Natural killer cell (primary cell): Measurements from ENCODE around the gene SLC5A12. TPM values are rescaled to one million over a fixed set of nuclear protein-coding genes. Genes with fewer than 3 reads are reported as not detected.
"Not testable (repeated sequence)": the region's sequence is repeated elsewhere in the genome, so short reads cannot be mapped to it uniquely, and the experiment has no call there.

ENCODE experiments used
- ATAC-seq, 3 donors: fragments of 150-1000 bp in 2 of 3; fragments of 200-7000 bp in 1 of 3; cut with Tn5 transposase; 1 replicate in 1 of 3; 2 replicates in 2 of 3; pipeline ENCODE4 v1.10.0; 2021; ENCODE audit warnings: mild to moderate bottlenecking in 2 of 3, moderate library complexity in 2 of 3
- DNase-seq, 2 donors: peaks; one replicate each; pipeline versions ENCODE4 v3.0.0 to v3.0.0-alpha.2; 2013 to 2021; ENCODE audit warnings: mixed read lengths in 1 of 2
- H3K27ac ChIP-seq: one replicate; pipeline ENCODE4 v1.5.1; 2013; ENCODE audit warnings: mild to moderate bottlenecking, low read length
- H3K27me3 ChIP-seq: one replicate; pipeline ENCODE4 v1.6.1; 2013; ENCODE audit warnings: low read length; ENCODE audit not compliant: control insufficient read depth, insufficient read depth
- H3K36me3 ChIP-seq: one replicate; pipeline ENCODE4 v1.6.1; 2013; ENCODE audit warnings: low read length; ENCODE audit not compliant: control insufficient read depth, insufficient read depth
- H3K4me1 ChIP-seq: one replicate; pipeline ENCODE4 v1.6.1; 2013; ENCODE audit warnings: low read length; ENCODE audit not compliant: control insufficient read depth, insufficient read depth
- H3K4me3 ChIP-seq: one replicate; pipeline ENCODE4 v1.5.1; 2013; ENCODE audit warnings: low read length
- H3K9me3 ChIP-seq: one replicate; pipeline ENCODE4 v1.6.1; 2013; ENCODE audit warnings: low read length; ENCODE audit not compliant: control insufficient read depth, insufficient read depth
- H3K27ac Mint-ChIP-seq, 2 donors: one replicate each; pipeline ENCODE4 v1.8.0; 2022; ENCODE audit warnings: mild to moderate bottlenecking in 2 of 2, mixed read lengths in 2 of 2, moderate library complexity in 1 of 2
- H3K27me3 Mint-ChIP-seq, 2 donors: one replicate each; pipeline ENCODE4 v1.8.0; 2022; ENCODE audit warnings: low read depth in 2 of 2, mixed read lengths in 2 of 2
- H3K36me3 Mint-ChIP-seq: one replicate; pipeline ENCODE4 v1.8.0; 2022; ENCODE audit warnings: mixed read lengths
- H3K4me1 Mint-ChIP-seq, 2 donors: one replicate each; pipeline ENCODE4 v1.8.0; 2022; ENCODE audit warnings: mixed read lengths in 2 of 2
- H3K4me3 Mint-ChIP-seq: one replicate; pipeline ENCODE4 v1.8.0; 2022; ENCODE audit warnings: mild to moderate bottlenecking, moderate library complexity, mixed read lengths
- H3K9me3 Mint-ChIP-seq, 2 donors: one replicate each; pipeline ENCODE4 v1.8.0; 2022; ENCODE audit warnings: mixed read lengths in 2 of 2
- WGBS: methylation state at CpG from one replicate; pipeline ENCODE4 v1.1.7; 2013; ENCODE audit warnings: missing lambda C conversion rate; ENCODE audit not compliant: insufficient coverage; 5-methylcytosine and 5-hydroxymethylcytosine counted together
- intact Hi-C: fragments of 100-400 bp; cut with micrococcal nuclease; formaldehyde crosslinking; loops from one replicate; pipeline ENCODE4 v1.14.2; 2022
- total RNA-seq, 4 donors: library from RNA; stranded (reverse); fragments of 120-200 nt in 1 of 4; gene quantifications; one replicate each; pipeline versions ENCODE4 v1.2.3 to v1.2.4, GENCODE V29; 2013 to 2022
- TF ChIP-seq, protein P1 (sequence below): fragments of 200-600 bp; IDR thresholded peaks from one replicate; pipeline ENCODE4 v1.8.0; 2022; ENCODE audit warnings: antibody characterized with exemption

The SLC5A12 gene
- total RNA-seq, 3 donors from 2014 or later (not counting 1 experiment from before 2014, with no cell fraction given): not detected

- Histone ChIP-seq H3K9me3 (no peaks in the 10 kb centered on the region), H3K4me1 (no peaks in the 10 kb centered on the region), H3K27ac (no peak overlapping the region), H3K36me3 (no peaks in the 10 kb centered on the region), H3K4me3 (no peak overlapping the region), H3K27me3 (no peaks in the 10 kb centered on the region)
- peaks cover 0 to 2% of the 10 kb centered on the region in 2 donors for H3K9me3 Mint-ChIP-seq
- TF ChIP-seq, protein P1, sequence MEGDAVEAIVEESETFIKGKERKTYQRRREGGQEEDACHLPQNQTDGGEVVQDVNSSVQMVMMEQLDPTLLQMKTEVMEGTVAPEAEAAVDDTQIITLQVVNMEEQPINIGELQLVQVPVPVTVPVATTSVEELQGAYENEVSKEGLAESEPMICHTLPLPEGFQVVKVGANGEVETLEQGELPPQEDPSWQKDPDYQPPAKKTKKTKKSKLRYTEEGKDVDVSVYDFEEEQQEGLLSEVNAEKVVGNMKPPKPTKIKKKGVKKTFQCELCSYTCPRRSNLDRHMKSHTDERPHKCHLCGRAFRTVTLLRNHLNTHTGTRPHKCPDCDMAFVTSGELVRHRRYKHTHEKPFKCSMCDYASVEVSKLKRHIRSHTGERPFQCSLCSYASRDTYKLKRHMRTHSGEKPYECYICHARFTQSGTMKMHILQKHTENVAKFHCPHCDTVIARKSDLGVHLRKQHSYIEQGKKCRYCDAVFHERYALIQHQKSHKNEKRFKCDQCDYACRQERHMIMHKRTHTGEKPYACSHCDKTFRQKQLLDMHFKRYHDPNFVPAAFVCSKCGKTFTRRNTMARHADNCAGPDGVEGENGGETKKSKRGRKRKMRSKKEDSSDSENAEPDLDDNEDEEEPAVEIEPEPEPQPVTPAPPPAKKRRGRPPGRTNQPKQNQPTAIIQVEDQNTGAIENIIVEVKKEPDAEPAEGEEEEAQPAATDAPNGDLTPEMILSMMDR: no peak
- H3K4me1 Mint-ChIP-seq: no peaks in the 10 kb centered on the region
- no peak overlapping the region for H3K27ac Mint-ChIP-seq
- no peaks in the 10 kb centered on the region for H3K36me3 Mint-ChIP-seq
- intact Hi-C loops: no loop called here
- ATAC-seq: no peak
- H3K4me3 Mint-ChIP-seq: no peak overlapping the region
- 61% methylated on average over 8 of the region's 8 CpGs for WGBS
- DNase-seq: no peak
- no peaks in the 10 kb centered on the region for H3K27me3 Mint-ChIP-seq
These were observed 72.0 kb downstream of the SLC5A12 start for GRCh38 chr11:26649884-26650283.

- ATAC-seq, H3K4me1 ChIP-seq, H3K27ac ChIP-seq, H3K9me3 ChIP-seq, DNase-seq, intact Hi-C loops, H3K4me3 Mint-ChIP-seq, H3K36me3 Mint-ChIP-seq, H3K9me3 Mint-ChIP-seq, H3K27me3 Mint-ChIP-seq, H3K36me3 ChIP-seq, H3K4me3 ChIP-seq, H3K27ac Mint-ChIP-seq, H3K4me1 Mint-ChIP-seq, H3K27me3 ChIP-seq: not testable (repeated sequence)
- WGBS: 86% methylated on average over 10 of the region's 10 CpGs
These were observed 78.5 kb downstream of the SLC5A12 start for GRCh38 chr11:26643314-26643713.

- H3K4me3 ChIP-seq: no peak overlapping the region
- intact Hi-C loops: no loop called here
- no peaks in the 10 kb centered on the region for H3K4me1 ChIP-seq
- Mint-ChIP-seq H3K27ac (no peak overlapping the region), H3K4me3 (no peak overlapping the region), H3K9me3 (peaks cover 3 to 5% of the 10 kb centered on the region in 2 donors), H3K4me1 (no peaks in the 10 kb centered on the region), H3K36me3 (no peaks in the 10 kb centered on the region), H3K27me3 (no peaks in the 10 kb centered on the region)
- WGBS: 54% methylated on average over 2 of the region's 2 CpGs
- TF ChIP-seq, protein P1: no peak
- no peaks in the 10 kb centered on the region for H3K27me3 ChIP-seq
- no peak for ATAC-seq
- no peak for DNase-seq
- H3K27ac ChIP-seq: no peak overlapping the region
- H3K36me3 ChIP-seq: no peaks in the 10 kb centered on the region
- H3K9me3 ChIP-seq: no peaks in the 10 kb centered on the region
These were observed 89.1 kb downstream of the SLC5A12 start for GRCh38 chr11:26632691-26633159.

DNA sequence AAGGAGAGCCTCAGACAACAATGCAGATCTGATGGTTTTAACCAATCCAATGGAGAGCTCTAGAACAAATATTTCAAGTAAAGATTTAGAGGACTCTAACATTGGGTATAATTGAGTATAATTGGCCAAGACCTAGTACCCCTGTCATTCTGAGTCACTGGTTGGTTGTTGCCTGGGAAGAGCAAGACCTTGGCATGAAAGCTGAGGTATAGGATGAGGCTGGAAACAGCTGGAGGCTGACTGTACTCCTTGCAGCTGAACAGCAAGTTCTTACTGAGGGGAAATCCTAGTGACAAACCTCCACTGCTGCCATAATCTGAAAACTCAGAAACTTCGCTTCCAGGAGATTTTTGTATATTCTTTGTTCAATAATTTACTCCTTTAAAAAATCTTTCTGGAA lies 95.5 kb downstream of the SLC5A12 start:
- WGBS: 60% methylated on average over 1 of the region's 1 CpG
- H3K27me3 Mint-ChIP-seq: no peaks in the 10 kb centered on the region
- ATAC-seq: no peak
- no peak overlapping the region for H3K4me3 ChIP-seq
- TF ChIP-seq, protein P1: no peak
- no peaks in the 10 kb centered on the region for H3K9me3 ChIP-seq
- H3K4me3 Mint-ChIP-seq: no peak overlapping the region
- no peaks in the 10 kb centered on the region for H3K27me3 ChIP-seq
- H3K9me3 Mint-ChIP-seq: peaks cover 5 to 8% of the 10 kb centered on the region in 2 donors
- no peak overlapping the region for H3K27ac Mint-ChIP-seq
- H3K4me1 Mint-ChIP-seq: no peaks in the 10 kb centered on the region
- H3K36me3 Mint-ChIP-seq: no peaks in the 10 kb centered on the region
- no peaks in the 10 kb centered on the region for H3K36me3 ChIP-seq
- no peak overlapping the region for H3K27ac ChIP-seq
- DNase-seq: no peak
- H3K4me1 ChIP-seq: no peaks in the 10 kb centered on the region
- intact Hi-C loops: no loop called here
